Panc1 (cell line): ENCODE measurements around the gene CLEC16A.

Source experiments
- CTCF ChIP-seq: fragments of 450-650 bp; IDR thresholded peaks from 2 replicates; pipeline ENCODE4 v1.5.1; 2017; ENCODE audit warnings: mild to moderate bottlenecking
- POLR2AphosphoS5 ChIP-seq: IDR thresholded peaks from 2 replicates; pipeline ENCODE4 v1.6.1; 2012; ENCODE audit warnings: mild to moderate bottlenecking, low read depth, low read length, moderate library complexity

- TF ChIP-seq CTCF (no peak), POLR2AphosphoS5 (no peak)
These were observed 13.2 kb upstream of the CLEC16A start for GRCh38 chr16:10931134-10931533.
